Lower leg skin (tissue), 3 donors: Measurements from ENCODE around the gene TLR1.

Experiments used
- POLR2A ChIP-seq, 2 donors: fragments of 450-650 bp; IDR thresholded peaks; one replicate each; pipeline ENCODE4 v1.6.1; 2016 to 2017; ENCODE audit warnings: antibody characterized with exemption in 2 of 2, mild to moderate bottlenecking in 1 of 2, moderate library complexity in 1 of 2
- TF ChIP-seq, protein P1 (sequence below), 3 donors: fragments of 450-650 bp; IDR thresholded peaks; one replicate each; pipeline ENCODE4 v1.5.1; 2016; ENCODE audit warnings: antibody characterized with exemption in 3 of 3, mild to moderate bottlenecking in 3 of 3, moderate library complexity in 2 of 3

- TF ChIP-seq, protein P1, sequence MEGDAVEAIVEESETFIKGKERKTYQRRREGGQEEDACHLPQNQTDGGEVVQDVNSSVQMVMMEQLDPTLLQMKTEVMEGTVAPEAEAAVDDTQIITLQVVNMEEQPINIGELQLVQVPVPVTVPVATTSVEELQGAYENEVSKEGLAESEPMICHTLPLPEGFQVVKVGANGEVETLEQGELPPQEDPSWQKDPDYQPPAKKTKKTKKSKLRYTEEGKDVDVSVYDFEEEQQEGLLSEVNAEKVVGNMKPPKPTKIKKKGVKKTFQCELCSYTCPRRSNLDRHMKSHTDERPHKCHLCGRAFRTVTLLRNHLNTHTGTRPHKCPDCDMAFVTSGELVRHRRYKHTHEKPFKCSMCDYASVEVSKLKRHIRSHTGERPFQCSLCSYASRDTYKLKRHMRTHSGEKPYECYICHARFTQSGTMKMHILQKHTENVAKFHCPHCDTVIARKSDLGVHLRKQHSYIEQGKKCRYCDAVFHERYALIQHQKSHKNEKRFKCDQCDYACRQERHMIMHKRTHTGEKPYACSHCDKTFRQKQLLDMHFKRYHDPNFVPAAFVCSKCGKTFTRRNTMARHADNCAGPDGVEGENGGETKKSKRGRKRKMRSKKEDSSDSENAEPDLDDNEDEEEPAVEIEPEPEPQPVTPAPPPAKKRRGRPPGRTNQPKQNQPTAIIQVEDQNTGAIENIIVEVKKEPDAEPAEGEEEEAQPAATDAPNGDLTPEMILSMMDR (IDR thresholded peaks at IDR 0.05), result no peak
- TF ChIP-seq POLR2A (IDR thresholded peaks at IDR 0.05), result no peak
These were observed 20.4 kb downstream of the TLR1 start for GRCh38 chr4:38784141-38784540.
